ENCODE results near the gene RNF130.

The RNF130 gene

GRCh38 chr5:180084638-180085561 lies 13.3 kb upstream of the RNF130 start:
- DNase-seq, result no peak

- no peak for DNase-seq
These were observed 12.0 kb upstream of the RNF130 start for GRCh38 chr5:180083529-180084060.

GRCh38 chr5:180082633-180083420 lies 11.3 kb upstream of the RNF130 start:
- no peak for DNase-seq

GRCh38 chr5:180081481-180081880 lies 9.9 kb upstream of the RNF130 start:
- no peak for DNase-seq

GRCh38 chr5:180080486-180081280 lies 9.1 kb upstream of the RNF130 start:
- DNase-seq, result peak in 1 of 4 experiments; percentile 32

- no peak for DNase-seq
These were observed 8.3 kb upstream of the RNF130 start for GRCh38 chr5:180079702-180080466.

- no peak for DNase-seq
These were observed 6.8 kb upstream of the RNF130 start for GRCh38 chr5:180078348-180078747.

- DNase-seq, result no peak
These were observed 6.2 kb upstream of the RNF130 start for GRCh38 chr5:180077594-180078284.

GRCh38 chr5:180075703-180076102 lies 4.1 kb upstream of the RNF130 start:
- no peak for DNase-seq

- no peak for DNase-seq
These were observed 2.9 kb upstream of the RNF130 start for GRCh38 chr5:180074462-180074861.

GRCh38 chr5:180072556-180072955 lies 997 bp upstream of the RNF130 start:
- no peak for DNase-seq

- DNase-seq, result no peak
These were observed 643 bp upstream of the RNF130 start for GRCh38 chr5:180072256-180072548.

- no peak for DNase-seq
These were observed 616 bp downstream of the RNF130 start for GRCh38 chr5:180070756-180071530.

- no peak for DNase-seq
These were observed 1.8 kb downstream of the RNF130 start for GRCh38 chr5:180069589-180070247.

- no peak for DNase-seq
These were observed 3.0 kb downstream of the RNF130 start for GRCh38 chr5:180068519-180069090.

GRCh38 chr5:180067986-180068385 lies 3.6 kb downstream of the RNF130 start:
- no peak for DNase-seq

- no peak for DNase-seq
These were observed 11.4 kb downstream of the RNF130 start for GRCh38 chr5:180060192-180060591.

- no peak for DNase-seq
These were observed 12.2 kb downstream of the RNF130 start for GRCh38 chr5:180059326-180059725.

GRCh38 chr5:180056153-180056552 lies 15.4 kb downstream of the RNF130 start:
- no peak for DNase-seq

- no peak for DNase-seq
These were observed 17.3 kb downstream of the RNF130 start for GRCh38 chr5:180054226-180054625.
